OCI-LY7 (cell line): ENCODE measurements around the gene NMUR2. TPM values are rescaled to one million over a fixed set of nuclear protein-coding genes. Genes with fewer than 3 reads are reported as not detected.

ENCODE experiments used
- BruUV-seq: library from RNA; stranded (reverse); fragments of 400-500 nt; replicated peaks from 2 replicates; lab custom pipeline; 2021; lab: Mats Ljungman, UMichigan
- CTCF ChIA-PET: fragments of 300-600 bp; sonication (Branson Sonifier 250); formaldehyde crosslinking; loops from one replicate; lab custom pipeline; 2022; ENCODE audit warnings: antibody characterized with exemption; ENCODE audit not compliant: unreplicated experiment; lab: Charles Lee
- POLR2A ChIA-PET: fragments of 300-600 bp; sonication (Branson Sonifier 250); formaldehyde crosslinking; loops from one replicate; lab custom pipeline; 2022; ENCODE audit warnings: antibody characterized with exemption; lab: Charles Lee
- DNase-seq: peaks from one replicate; pipeline ENCODE4 v3.0.0-alpha.2; 2015; ENCODE audit warnings: low spot score
- H2AFZ ChIP-seq: fragments of 200-600 bp; sonication (generic), shearing (Covaris generic); 2 replicates; pipeline ENCODE4 v1.6.1; 2014; ENCODE audit warnings: mild to moderate bottlenecking, antibody characterized with exemption, low read length, moderate library complexity
- H3K27ac ChIP-seq: fragments of 200-600 bp; sonication (generic); 2 replicates; pipeline ENCODE4 v1.5.1; 2014; ENCODE audit warnings: mixed run types, low read depth, mild to moderate bottlenecking, moderate library complexity, low read length, inconsistent platforms; ENCODE audit not compliant: poor library complexity, severe bottlenecking
- H3K36me3 ChIP-seq: fragments of 200-600 bp; sonication (generic); 2 replicates; pipeline ENCODE4 v1.6.1; 2014; ENCODE audit warnings: mild to moderate bottlenecking, antibody characterized with exemption, low read length, moderate library complexity, mixed read lengths; ENCODE audit not compliant: insufficient read depth
- H3K4me1 ChIP-seq: fragments of 200-600 bp; sonication (generic); 2 replicates; pipeline ENCODE4 v1.5.1; 2014; ENCODE audit warnings: mild to moderate bottlenecking, low read length; ENCODE audit not compliant: insufficient read depth, poor library complexity, severe bottlenecking
- H3K4me2 ChIP-seq: fragments of 200-600 bp; sonication (generic); 2 replicates; pipeline ENCODE4 v1.6.1; 2014; ENCODE audit warnings: mild to moderate bottlenecking, low read length
- H3K4me3 ChIP-seq: fragments of 200-600 bp; sonication (generic); 2 replicates; pipeline ENCODE4 v1.5.1; 2014; ENCODE audit warnings: mild to moderate bottlenecking, low read depth, low read length; ENCODE audit not compliant: poor library complexity, severe bottlenecking
- H3K79me2 ChIP-seq: fragments of 200-600 bp; sonication (generic); 2 replicates; pipeline ENCODE4 v1.6.1; 2016; ENCODE audit warnings: low read depth, mild to moderate bottlenecking, low read length, moderate library complexity, mixed read lengths; ENCODE audit not compliant: insufficient read depth
- H3K9me2 ChIP-seq: fragments of 200-600 bp; sonication (generic); 2 replicates; pipeline ENCODE4 v1.6.1; 2016; ENCODE audit warnings: mild to moderate bottlenecking, low read length, mixed read lengths; ENCODE audit not compliant: insufficient read depth
- H3K9me3 ChIP-seq: fragments of 200-600 bp; sonication (generic); 2 replicates; pipeline ENCODE4 v1.6.1; 2014; ENCODE audit warnings: mild to moderate bottlenecking, mixed run types, low read length, mixed read lengths
- H4K20me1 ChIP-seq: fragments of 200-600 bp; sonication (generic); 2 replicates; pipeline ENCODE4 v1.6.1; 2014; ENCODE audit warnings: mild to moderate bottlenecking, antibody characterized with exemption, low read length, moderate library complexity, mixed read lengths; ENCODE audit not compliant: insufficient read depth
- CTCF ChIP-seq: fragments of 200-600 bp; sonication (generic); conservative IDR thresholded peaks from 2 replicates; pipeline ENCODE4 v1.5.1; 2014; ENCODE audit warnings: mild to moderate bottlenecking, antibody characterized with exemption, low read length, moderate library complexity, mixed read lengths
- EZH2phosphoT487 ChIP-seq: fragments of 200-600 bp; sonication (generic); IDR thresholded peaks from 2 replicates; pipeline ENCODE4 v1.6.1; 2018; ENCODE audit warnings: low read depth, borderline replicate concordance, mild to moderate bottlenecking, mixed run types, antibody characterized with exemption, low read length, moderate library complexity, mixed read lengths
- intact Hi-C: fragments of 100-400 bp; cut with micrococcal nuclease; formaldehyde crosslinking; loops from one replicate; pipeline ENCODE4 v1.10.0; 2022; ENCODE audit not compliant: unreplicated experiment
- total RNA-seq, 2 experiments: library from RNA; depleted of rRNA in 1 of 2; stranded (reverse); fragments of >200 nt in 1 of 2; shearing (Covaris generic) in 1 of 2; gene quantifications; 2 replicates each; pipeline ENCODE4 v1.2.3, GENCODE V29; 2014 to 2022

The NMUR2 gene
- total RNA-seq, 2 experiments from 2014 or later = not detected

- H2AFZ ChIP-seq = no peak overlapping the region
- no peak overlapping the region for H3K27ac ChIP-seq
- intact Hi-C loops = no loop called here
- no peaks in the 10 kb centered on the region for H3K79me2 ChIP-seq
- H3K36me3 ChIP-seq = no peaks in the 10 kb centered on the region
- no peak for TF ChIP-seq EZH2phosphoT487
- TF ChIP-seq CTCF = no peak
- DNase-seq = no peak
- H4K20me1 ChIP-seq = no peaks in the 10 kb centered on the region
- no peaks in the 10 kb centered on the region for H3K4me1 ChIP-seq
- no TSS peak for BruUV-seq
- no peak overlapping the region for H3K4me3 ChIP-seq
- POLR2A ChIA-PET = interaction anchor here (1.4 kb wide), 1 partner anchor 10 kb away, joined by 3 read pairs; no protein-coding TSS in a partner anchor
- H3K9me2 ChIP-seq = no peaks in the 10 kb centered on the region
- no peaks in the 10 kb centered on the region for H3K9me3 ChIP-seq
- no peak overlapping the region for H3K4me2 ChIP-seq
- CTCF ChIA-PET = no interaction called here
Observed at GRCh38 chr5:152374711-152375275, 30.3 kb downstream of the NMUR2 start.

GRCh38 chr5:152372875-152373274 is 32.2 kb downstream of the NMUR2 start:
- Histone ChIP-seq H3K79me2 (no peaks in the 10 kb centered on the region), H3K9me3 (no peaks in the 10 kb centered on the region), H2AFZ (no peak overlapping the region), H3K9me2 (no peaks in the 10 kb centered on the region; the same call in 1 of the 2 replicates), H3K4me2 (no peak overlapping the region), H3K4me3 (no peak overlapping the region), H3K36me3 (no peaks in the 10 kb centered on the region), H3K27ac (no peak overlapping the region), H4K20me1 (no peaks in the 10 kb centered on the region), H3K4me1 (no peaks in the 10 kb centered on the region)
- POLR2A ChIA-PET = no interaction called here
- CTCF ChIA-PET = no interaction called here
- BruUV-seq = no TSS peak
- DNase-seq = no peak
- TF ChIP-seq CTCF (no peak), EZH2phosphoT487 (no peak)
- intact Hi-C loops = no loop called here

GRCh38 chr5:152369298-152369697 is 35.8 kb downstream of the NMUR2 start:
- TF ChIP-seq EZH2phosphoT487 (no peak), CTCF (no peak)
- ChIA-PET POLR2A (interaction anchor here (1.0 kb wide), 1 partner anchor 1003 kb away, joined by 3 read pairs; no protein-coding TSS in a partner anchor), CTCF (no interaction called here)
- no TSS peak for BruUV-seq
- H3K27ac ChIP-seq = no peak overlapping the region
- no peaks in the 10 kb centered on the region for H3K4me1 ChIP-seq
- no peak overlapping the region for H3K4me2 ChIP-seq
- H3K9me2 ChIP-seq = no peaks in the 10 kb centered on the region; the same call in 1 of the 2 replicates
- intact Hi-C loops = no loop called here
- H2AFZ ChIP-seq = no peak overlapping the region
- no peaks in the 10 kb centered on the region for H3K36me3 ChIP-seq
- no peak overlapping the region for H3K4me3 ChIP-seq
- no peak for DNase-seq
- no peaks in the 10 kb centered on the region for H4K20me1 ChIP-seq
- no peaks in the 10 kb centered on the region for H3K79me2 ChIP-seq
- H3K9me3 ChIP-seq = no peaks in the 10 kb centered on the region
